H1 (cell line): ENCODE measurements around the gene SMIM41. TPM values are rescaled to one million over a fixed set of nuclear protein-coding genes. Genes with fewer than 3 reads are reported as not detected.

Experiments used
- CTCF ChIA-PET: fragments of 300-600 bp; sonication (Branson Sonifier 250); formaldehyde crosslinking; loops from one replicate; lab custom pipeline; 2021; ENCODE audit not compliant: partially characterized antibody; lab: Charles Lee
- POLR2A ChIA-PET: fragments of 300-600 bp; sonication (Branson Sonifier 250); formaldehyde crosslinking; loops from one replicate; lab custom pipeline; 2021; ENCODE audit warnings: inconsistent platforms; ENCODE audit not compliant: partially characterized antibody; lab: Charles Lee
- DNase-seq, 2 experiments: peaks; one replicate each; pipeline versions ENCODE4 v3.0.0 to v3.0.0-alpha.2; 2010 to 2022; ENCODE audit warnings: low spot score in 2 of 2, low read depth in 1 of 2, mixed read lengths in 1 of 2
- FAIRE-seq: peaks from 2 replicates; lab custom pipeline; 2011; peaks lifted over from hg19 to GRCh38; lab: Jason Lieb, UNC
- H2AFZ ChIP-seq: 2 replicates; pipeline ENCODE4 v1.8.1; 2012; ENCODE audit warnings: low read length, inconsistent platforms
- H2AK5ac ChIP-seq: 2 replicates; pipeline ENCODE4 v1.6.1; 2013; ENCODE audit warnings: low read depth, low read length
- H2BK120ac ChIP-seq: replicated peaks from 2 replicates; pipeline ENCODE3; 2013; ENCODE audit warnings: low read depth, low read length, inconsistent platforms
- H2BK12ac ChIP-seq: 2 replicates; pipeline ENCODE4 v1.6.1; 2013; ENCODE audit warnings: low read depth, low read length
- H2BK15ac ChIP-seq: 2 replicates; pipeline ENCODE4 v1.6.1; 2013; ENCODE audit warnings: low read length
- H2BK20ac ChIP-seq: 2 replicates; pipeline ENCODE4 v1.6.1; 2013; ENCODE audit warnings: low read length
- H2BK5ac ChIP-seq: 2 replicates; pipeline ENCODE4 v1.6.1; 2013; ENCODE audit warnings: low read depth, low read length
- H3K14ac ChIP-seq: 2 replicates; pipeline ENCODE4 v1.6.1; 2013; ENCODE audit warnings: inconsistent platforms; ENCODE audit not compliant: insufficient read length
- H3K18ac ChIP-seq: 2 replicates; pipeline ENCODE4 v1.6.1; 2013; ENCODE audit warnings: low read length; ENCODE audit errors: extremely low read depth
- H3K23ac ChIP-seq: 2 replicates; pipeline ENCODE4 v1.6.1; 2013; ENCODE audit warnings: inconsistent platforms; ENCODE audit not compliant: insufficient read length
- H3K23me2 ChIP-seq: 2 replicates; pipeline ENCODE4 v1.6.1; 2013; ENCODE audit warnings: low read depth, low read length
- H3K27ac ChIP-seq: 2 replicates; pipeline ENCODE4 v1.6.1; 2011; ENCODE audit warnings: low read depth, low read length, inconsistent platforms
- H3K27me3 ChIP-seq, 4 experiments: replicated peaks in 1 of 4; 1 replicate in 1 of 4; 2 replicates in 3 of 4; pipeline versions ENCODE4 v1.6.1 to v1.8.1; 2011 to 2013; ENCODE audit warnings: low read length in 3 of 4, mild to moderate bottlenecking in 3 of 4, inconsistent platforms in 2 of 4, mixed read lengths in 2 of 4, moderate library complexity in 1 of 4; ENCODE audit not compliant: control insufficient read depth in 3 of 4, insufficient read depth in 3 of 4; ENCODE audit errors: extremely low read depth in 1 of 4
- H3K36me3 ChIP-seq, 4 experiments: 2 replicates each; pipeline versions ENCODE4 v1.6.1 to v1.8.1; 2011 to 2013; ENCODE audit warnings: mild to moderate bottlenecking in 4 of 4, low read length in 3 of 4, moderate library complexity in 2 of 4, control low read depth in 1 of 4, inconsistent platforms in 1 of 4; ENCODE audit not compliant: insufficient read depth in 4 of 4, control insufficient read depth in 2 of 4
- H3K4ac ChIP-seq: replicated peaks from 2 replicates; pipeline ENCODE3; 2013; ENCODE audit warnings: low read length, low read depth, mixed read lengths, inconsistent platforms; ENCODE audit not compliant: insufficient read length
- H3K4me1 ChIP-seq, 4 experiments: replicated peaks in 1 of 4; 1 replicate in 1 of 4; 2 replicates in 3 of 4; pipeline versions ENCODE4 v1.6.1 to v1.8.1; 2011 to 2013; ENCODE audit warnings: low read length in 3 of 4, inconsistent platforms in 2 of 4, mixed read lengths in 1 of 4; ENCODE audit not compliant: insufficient read depth in 4 of 4, control insufficient read depth in 3 of 4
- H3K4me2 ChIP-seq, 2 experiments: 2 replicates each; pipeline versions ENCODE4 v1.6.1 to v1.8.1; 2011 to 2013; ENCODE audit warnings: low read depth in 2 of 2, low read length in 2 of 2, control low read depth in 1 of 2, inconsistent platforms in 1 of 2, mild to moderate bottlenecking in 1 of 2; ENCODE audit not compliant: insufficient read depth in 1 of 2
- H3K4me3 ChIP-seq, 4 experiments: fragments of 200-600, 300-600 bp in 1 of 4; sonication (generic), shearing (Covaris generic), sonication (Bioruptor Twin) in 1 of 4; 2 replicates each; pipeline versions ENCODE4 v1.5.1 to v1.8.1; 2011 to 2016; ENCODE audit warnings: low read length in 4 of 4, low read depth in 3 of 4, control low read depth in 2 of 4, inconsistent platforms in 2 of 4, mild to moderate bottlenecking in 2 of 4, mixed read lengths in 1 of 4, moderate library complexity in 1 of 4; ENCODE audit not compliant: insufficient read depth in 2 of 4; ENCODE audit errors: extremely low read depth in 1 of 4
- H3K56ac ChIP-seq: replicated peaks from 2 replicates; pipeline ENCODE3; 2013; ENCODE audit warnings: low read depth, mild to moderate bottlenecking, mixed read lengths, low read length, inconsistent platforms; ENCODE audit not compliant: insufficient read length
- H3K79me1 ChIP-seq: 2 replicates; pipeline ENCODE4 v1.6.1; 2013; ENCODE audit warnings: low read depth, low read length, control low read depth
- H3K79me2 ChIP-seq, 2 experiments: 2 replicates each; pipeline versions ENCODE4 v1.6.1 to v1.8.1; 2012 to 2013; ENCODE audit warnings: low read length in 2 of 2, mild to moderate bottlenecking in 2 of 2, inconsistent platforms in 1 of 2; ENCODE audit not compliant: insufficient read depth in 2 of 2, control insufficient read depth in 1 of 2
- H3K9ac ChIP-seq, 4 experiments: replicated peaks in 1 of 4; 1 replicate in 1 of 4; 2 replicates in 3 of 4; pipeline versions ENCODE4 v1.6.1 to v1.8.1; 2011 to 2013; ENCODE audit warnings: low read depth in 3 of 4, low read length in 3 of 4, control low read depth in 2 of 4, mild to moderate bottlenecking in 2 of 4, moderate library complexity in 2 of 4, inconsistent platforms in 1 of 4; ENCODE audit errors: extremely low read depth in 1 of 4
- H3K9me3 ChIP-seq, 2 experiments: 2 replicates each; pipeline versions ENCODE4 v1.6.1 to v1.8.1; 2012 to 2013; ENCODE audit warnings: mild to moderate bottlenecking in 2 of 2, moderate library complexity in 2 of 2, control low read depth in 1 of 2, inconsistent platforms in 1 of 2, low read depth in 1 of 2, low read length in 1 of 2, mixed read lengths in 1 of 2; ENCODE audit not compliant: insufficient read depth in 2 of 2
- H4K20me1 ChIP-seq, 2 experiments: replicated peaks in 1 of 2; 2 replicates each; pipeline versions ENCODE3 to v1.8.1; 2011 to 2013; ENCODE audit warnings: inconsistent platforms in 2 of 2, low read length in 2 of 2, mild to moderate bottlenecking in 1 of 2; ENCODE audit not compliant: insufficient read depth in 2 of 2, control insufficient read depth in 1 of 2
- H4K5ac ChIP-seq: 2 replicates; pipeline ENCODE4 v1.6.1; 2013; ENCODE audit warnings: low read length, low read depth, mixed read lengths, inconsistent platforms; ENCODE audit not compliant: insufficient read length
- H4K8ac ChIP-seq: 2 replicates; pipeline ENCODE4 v1.8.0; 2013; ENCODE audit warnings: mild to moderate bottlenecking, moderate library complexity, low read length, inconsistent platforms; ENCODE audit not compliant: insufficient read depth; ENCODE audit errors: extremely low read depth
- H4K91ac ChIP-seq: replicated peaks from 2 replicates; pipeline ENCODE3; 2013; ENCODE audit warnings: low read length, mixed read lengths, inconsistent platforms; ENCODE audit not compliant: insufficient read length
- ASH2L ChIP-seq: fragments of 200-600, 300-600 bp; sonication (generic); IDR thresholded peaks from one replicate; pipeline ENCODE4 v1.7.1; 2017; ENCODE audit warnings: low read length
- ATF3 ChIP-seq: IDR thresholded peaks from 2 replicates; pipeline ENCODE4 v1.6.1; 2011; ENCODE audit warnings: low read depth, mild to moderate bottlenecking, low read length; ENCODE audit not compliant: insufficient read depth
- CTCF ChIP-seq, 3 experiments: IDR thresholded peaks; 1 replicate in 2 of 3; 2 replicates in 1 of 3; pipeline versions ENCODE4 v1.5.1 to v1.6.1; 2011; ENCODE audit warnings: low read length in 3 of 3, mild to moderate bottlenecking in 3 of 3, inconsistent platforms in 2 of 3, low read depth in 1 of 3, moderate library complexity in 1 of 3; ENCODE audit not compliant: insufficient read depth in 1 of 3; ENCODE audit errors: control extremely low read depth in 1 of 3
- SP2 ChIP-seq: IDR thresholded peaks from 2 replicates; pipeline ENCODE4 v1.6.1; 2012; ENCODE audit warnings: mild to moderate bottlenecking, low read length, inconsistent platforms
- TBP ChIP-seq: IDR thresholded peaks from 2 replicates; pipeline ENCODE4 v1.6.1; 2011; ENCODE audit warnings: low read depth, low read length, improper control_type of control experiment
- WGBS, 2 experiments: shearing (Covaris generic) in 1 of 2; methylation state at CpG; one replicate each; pipeline versions ENCODE4 v1.1.6 to v1.1.7; 2013 to 2015; ENCODE audit warnings: low lambda C conversion rate in 2 of 2, mixed read lengths in 2 of 2, inconsistent platforms in 1 of 2, low coverage in 1 of 2, missing lambda C conversion rate in 1 of 2; ENCODE audit not compliant: insufficient replicate concordance in 2 of 2, insufficient coverage in 1 of 2, insufficient read length in 1 of 2; ENCODE audit errors: extremely low coverage in 1 of 2, missing lambda C conversion rate in 1 of 2; 5-methylcytosine and 5-hydroxymethylcytosine counted together
- long read RNA-seq, 2 experiments: library from RNA in 1 of 2; library from capped mRNA in 1 of 2; stranded (forward); transcript quantifications; one replicate each; pipeline ENCODE4 v2.0.0, GENCODE V29; 2021; ENCODE audit warnings: inconsistent platforms in 1 of 2
- polyA minus RNA-seq, 3 experiments: library from RNA; depleted of rRNA, polyadenylated mRNA; stranded (reverse); fragments of >200 nt; gene quantifications; 1 replicate in 2 of 3; 2 replicates in 1 of 3; pipeline ENCODE4 v1.2.3, GENCODE V29; 2011
- polyA plus RNA-seq, 7 experiments: library from polyadenylated mRNA; depleted of rRNA in 3 of 7; stranded (reverse) in 5 of 7; unstranded in 2 of 7; fragments of >200 nt in 5 of 7; fragments of 200-250 nt in 2 of 7; gene quantifications; 1 replicate in 5 of 7; 2 replicates in 1 of 7; 4 replicates in 1 of 7; pipeline versions ENCODE4 v1.2.1 to v1.2.3, GENCODE V29; 2011 to 2013; ENCODE audit warnings: missing spikeins in 2 of 7, mixed read lengths in 2 of 7
- total RNA-seq: library from RNA; stranded (reverse); fragmentation: NEBNext Ultra II Directional; extraction: Animal tissue kit (Norgen Biotek cat#: 25700); gene quantifications from 2 replicates; pipeline ENCODE4 v1.2.1, GENCODE V29; 2021

The SMIM41 gene
- 0.28 and 0.31 TPM in 2 replicates for total RNA-seq
- polyA plus RNA-seq (2011; rRNA removed): 0.91 and 0.98 TPM in 2 replicates
- 0.66 TPM for polyA plus RNA-seq (2011; cell fraction: cytosol; rRNA removed)
- polyA plus RNA-seq (2011; cell fraction: nucleus; rRNA removed): 0.74 TPM
- 0.20 to 0.56 TPM (median 0.46 TPM) in 3 of 4 replicates, not detected in the other for polyA plus RNA-seq (2012, experiment 1 of 2)
- 0.42 TPM for polyA plus RNA-seq (2012, experiment 2 of 2)
- polyA plus RNA-seq (2013, experiment 1 of 2): 0.08 TPM
- polyA plus RNA-seq (2013, experiment 2 of 2): 0.07 TPM
- 0.54 TPM in 1 of 2 replicates, not detected in the other for polyA minus RNA-seq (2011; rRNA and poly(A)+ RNA removed)
- not detected for polyA minus RNA-seq (2011; cell fraction: cytosol; rRNA and poly(A)+ RNA removed)
- 0.70 TPM for polyA minus RNA-seq (2011; cell fraction: nucleus; rRNA and poly(A)+ RNA removed)
- long read RNA-seq, experiment 1: 0 reads
- long read RNA-seq, experiment 2: 0 reads

- Histone ChIP-seq H3K79me2 (peaks cover 0 to 2% of the 10 kb centered on the region in 2 experiments; a peak in 1 of 4 replicates), H2BK12ac (no peak within 1 kb of the TSS), H4K8ac (peak within 1 kb of the TSS; percentile 78; the same call in 1 of the 2 replicates), H3K36me3 (peaks cover 6 to 20% (median 12%) of the 10 kb centered on the region in 4 experiments; a peak in 7 of 8 replicates), H3K18ac (no peak within 1 kb of the TSS; the same call in none of the 2 replicates), H2BK120ac (no peak within 1 kb of the TSS), H3K4me1 (peaks cover 5 to 37% (median 14%) of the 10 kb centered on the region in 4 experiments; a peak in 6 of 7 replicates), H4K20me1 (peaks cover 3 to 20% of the 10 kb centered on the region in 2 experiments), H2BK15ac (no peak within 1 kb of the TSS), H2AK5ac (peak within 1 kb of the TSS; percentile 10; the same call in 1 of the 2 replicates), H4K5ac (no peak within 1 kb of the TSS), H3K56ac (no peak within 1 kb of the TSS), H3K9me3 (no peaks in the 10 kb centered on the region), H2AFZ (no peak within 1 kb of the TSS), H2BK5ac (peak within 1 kb of the TSS; percentile 56; the same call in 1 of the 2 replicates), H3K4me3 (peak within 1 kb of the TSS; percentile 20 to 56 (median 40)), H3K27me3 (peaks cover 0 to 14% (median 1%) of the 10 kb centered on the region in 4 experiments; a peak in 5 of 7 replicates), H3K27ac (no peak within 1 kb of the TSS), H3K4me2 (peak within 1 kb of the TSS; percentile 55 to 67), H3K79me1 (peaks cover 6% of the 10 kb centered on the region), H3K9ac (peak within 1 kb of the TSS in 3 of 4 experiments; percentile 24 to 37 (median 34); a peak in 4 of 7 replicates), H2BK20ac (no peak within 1 kb of the TSS), H3K23me2 (peaks cover 8% of the 10 kb centered on the region; the same call in 1 of the 2 replicates), H3K23ac (no peak within 1 kb of the TSS), H3K14ac (no peak within 1 kb of the TSS), H4K91ac (no peak within 1 kb of the TSS), H3K4ac (no peak within 1 kb of the TSS)
- peak in 1 of 2 experiments; percentile 67 for DNase-seq
- ChIA-PET CTCF (interaction anchor here (0.7 to 34.1 kb wide), 20 partner anchors 9 to 256 kb away, joined by 3 to 1022 read pairs (median 6); partner anchors contain the start of genes ACVRL1 and ATG101), POLR2A (interaction anchor here (0.5 to 7.7 kb wide), 18 partner anchors 8 to 143 kb away, joined by 3 to 82 read pairs (median 6); partner anchors contain the start of genes ATG101 and NR4A1)
- 29% methylated on average over 58 of the region's 87 CpGs; no CpG with 5 or more reads in 1 of the 2 experiments for WGBS, 2 experiments
- FAIRE-seq: no peak
- no peak for TF ChIP-seq SP2
- peak in 1 of 3 experiments; percentile 29; a peak in 2 of 4 replicates for TF ChIP-seq CTCF (IDR thresholded peaks at IDR 0.05; ENCODE audit: control extremely low read depth in 1 of 3, insufficient read depth in 1 of 3, low read depth in 1 of 3, low read length in 3 of 3)
- no peak for TF ChIP-seq ATF3
- TF ChIP-seq ASH2L: peak; percentile 43
- TF ChIP-seq TBP: peak; percentile 61; the same call in 1 of the 2 replicates
These were observed at the start of gene SMIM41 for GRCh38 chr12:52079576-52080402. SMIM41 (plus strand) TSS chr12:52079704; CDS start chr12:52079780, 76 bp downstream.
